ENCODE data around the gene SMTNL2. TPM values are rescaled to one million over a fixed set of nuclear protein-coding genes. Genes with fewer than 3 reads are reported as not detected.
A peak's percentile ranks its signal among the peaks of the same experiment; 100 is the strongest.

SMTNL2 gene
- total RNA-seq, 1 donor from 2014 or later, result 2.0 TPM

DNA sequence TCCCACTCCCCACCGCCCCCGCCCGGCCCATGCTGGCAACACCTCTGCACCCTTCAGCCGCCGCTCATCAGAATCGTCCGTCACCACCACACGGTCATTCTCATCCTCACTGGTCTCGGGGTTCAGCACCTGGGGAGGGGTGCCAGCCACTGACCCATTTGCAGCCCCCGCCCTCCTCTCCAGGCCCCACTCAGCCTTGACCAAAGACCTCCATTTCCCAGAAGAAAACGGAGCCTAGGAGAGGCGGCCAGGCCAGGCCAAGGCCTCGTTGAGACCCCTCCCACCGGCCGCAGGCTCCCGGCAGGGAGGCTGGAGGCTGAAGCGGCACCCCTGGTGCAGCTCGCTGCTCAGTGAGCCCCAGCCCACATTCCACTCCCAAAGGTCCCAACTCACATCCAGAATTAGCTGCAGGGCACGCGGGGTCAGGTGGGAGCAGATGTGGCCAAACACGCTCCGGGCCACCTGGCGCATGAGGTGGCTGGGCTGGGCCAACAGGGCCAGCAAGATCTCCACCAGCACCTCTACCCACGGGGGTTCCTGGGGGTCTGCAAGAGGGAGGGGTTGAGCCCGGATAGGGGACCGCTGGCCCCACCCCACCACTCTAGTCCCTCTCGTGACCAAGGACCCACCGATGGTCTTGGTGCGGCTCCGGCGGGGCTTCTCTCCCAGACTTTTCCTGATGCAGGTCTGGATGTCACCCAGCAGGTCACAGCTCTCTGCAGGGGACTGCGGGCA is 38.9 kb upstream of the SMTNL2 start:
- DNase-seq (ENCODE audit: low spot score), result no peak

DNA sequence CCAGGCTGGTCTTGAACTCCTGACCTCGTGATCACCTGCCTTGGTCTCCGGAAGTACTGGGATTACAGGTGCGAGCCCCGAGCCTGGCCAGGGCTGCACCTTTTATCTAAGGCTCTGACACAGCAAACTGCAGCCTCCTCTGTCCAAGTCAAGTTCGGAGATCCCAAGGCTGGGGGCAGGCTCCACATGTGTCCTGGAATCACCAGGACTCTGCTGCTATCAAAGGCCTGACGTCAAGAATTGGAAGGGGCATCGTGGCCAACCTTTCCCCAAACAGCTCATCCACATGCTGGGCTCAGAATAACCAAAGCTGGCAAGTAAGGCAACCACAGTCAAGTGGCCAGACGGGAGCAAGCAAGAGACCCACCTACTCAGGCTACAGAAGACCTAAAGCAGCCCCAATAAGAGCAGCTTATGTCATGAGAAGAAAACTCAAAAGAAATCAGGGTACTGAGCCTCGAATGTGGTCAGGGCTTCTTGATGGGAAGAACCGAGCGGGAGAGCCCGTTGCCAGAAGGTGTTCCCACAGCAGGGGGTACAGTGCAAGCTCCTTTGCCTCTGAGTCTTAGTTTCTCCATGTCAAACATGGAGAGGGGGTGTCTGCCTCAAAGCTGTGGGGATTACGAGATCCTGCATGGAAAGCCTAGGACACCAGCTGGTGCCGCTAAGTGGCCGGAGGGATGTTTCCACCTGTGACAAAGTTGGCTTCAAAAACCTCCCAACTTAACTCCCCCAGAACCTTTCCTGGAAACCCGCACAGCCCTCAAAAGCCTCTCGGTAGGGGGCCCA is 37.0 kb upstream of the SMTNL2 start:
- DNase-seq (ENCODE audit: low spot score), result no peak

DNA sequence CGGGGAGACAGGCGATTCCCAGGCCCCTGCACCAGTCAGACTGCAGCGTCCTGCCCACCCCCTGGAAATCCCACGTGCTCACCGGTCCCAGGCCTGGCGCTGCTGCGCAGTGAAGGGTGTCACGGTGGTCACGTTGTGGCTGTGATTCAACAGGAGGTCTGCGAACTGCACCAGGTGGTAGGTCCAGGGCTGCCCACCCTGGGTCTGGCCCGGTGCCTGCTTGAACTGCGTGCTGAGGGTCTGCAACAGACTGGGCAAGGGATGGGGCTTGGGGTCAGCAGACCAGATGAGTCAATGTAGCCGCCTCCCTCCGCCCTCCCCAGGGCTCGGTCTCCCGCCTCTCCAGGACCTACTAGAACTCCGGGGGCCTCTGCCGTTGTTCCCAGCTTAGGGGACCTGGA is 36.3 kb upstream of the SMTNL2 start:
- DNase-seq (ENCODE audit: low spot score), result no peak

DNA sequence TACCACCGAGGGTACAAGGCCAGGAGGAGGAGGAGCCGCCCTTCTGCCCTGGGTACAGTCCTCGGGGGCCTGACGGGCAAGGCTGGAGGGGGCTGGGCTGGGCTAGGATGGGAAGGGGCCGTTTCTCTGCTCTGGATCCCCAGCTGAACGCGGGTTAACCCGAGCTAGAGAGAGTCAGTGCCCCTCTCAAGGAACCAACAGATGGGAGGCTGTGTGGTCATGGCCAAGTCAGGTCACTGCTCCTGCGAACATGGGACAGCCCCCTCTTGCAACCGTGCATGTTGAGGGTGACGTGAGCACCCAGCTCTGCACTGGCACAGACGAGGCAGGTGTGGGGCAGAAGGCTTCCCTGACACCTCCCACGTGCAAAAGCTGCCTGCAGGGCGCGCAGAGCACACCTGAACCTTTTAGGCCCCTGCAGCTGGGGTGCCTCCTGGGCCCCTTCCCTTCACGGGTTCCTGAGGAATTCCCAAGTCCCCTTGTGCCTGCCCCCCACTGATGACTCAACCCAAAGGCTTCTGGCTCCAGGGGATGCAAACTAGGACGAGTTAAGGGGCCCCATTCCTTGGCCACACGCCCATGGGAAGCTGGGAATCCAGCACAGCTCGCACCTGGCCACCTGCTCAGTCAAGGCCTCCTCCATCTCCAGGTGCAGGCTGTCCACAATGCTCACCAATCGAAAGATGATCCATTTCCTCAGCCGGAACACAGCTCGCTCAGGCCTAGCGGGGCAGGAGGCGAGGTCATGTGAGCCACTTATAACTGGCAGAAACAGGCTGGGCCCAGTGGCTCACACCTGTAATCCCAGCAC is 35.4 kb upstream of the SMTNL2 start:
- no peak for DNase-seq (ENCODE audit: low spot score)

DNA sequence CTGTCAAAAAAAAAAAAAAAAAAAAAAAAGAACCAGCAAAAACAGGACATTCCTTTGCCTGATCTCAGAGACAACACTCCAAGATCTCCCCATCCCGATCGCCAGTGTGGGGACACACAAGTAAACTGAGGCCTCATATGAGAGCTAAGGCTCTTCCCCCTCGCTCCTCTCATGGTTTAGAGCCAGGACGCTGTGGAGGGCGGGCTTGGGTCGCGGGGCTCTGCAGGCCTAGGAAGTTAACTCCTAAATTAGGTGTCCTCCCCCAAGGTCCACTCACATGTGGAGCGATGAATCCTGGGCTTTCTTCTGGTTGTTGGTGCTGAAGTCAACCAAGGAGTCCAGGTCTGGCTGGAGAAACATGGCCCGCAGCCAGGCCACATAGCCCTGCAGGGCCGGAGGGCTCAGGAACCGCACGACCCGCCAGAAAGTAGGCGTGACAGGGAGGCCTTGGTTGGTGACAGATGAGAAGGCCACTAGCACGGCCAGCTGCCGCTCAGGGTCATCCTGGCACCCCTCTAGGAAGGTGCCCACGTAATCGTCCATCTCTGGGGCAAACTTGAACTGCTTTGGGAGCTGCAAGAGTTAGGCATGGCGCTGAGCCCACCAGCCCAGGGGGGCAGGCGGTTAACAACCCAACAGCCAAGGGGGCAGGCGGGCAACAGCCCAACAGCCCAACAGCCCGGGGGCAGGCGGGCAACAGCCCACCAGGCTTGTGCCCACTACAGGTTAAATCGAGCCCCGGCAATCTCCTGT is 34.4 kb upstream of the SMTNL2 start:
- DNase-seq (ENCODE audit: low spot score), result no peak

DNA sequence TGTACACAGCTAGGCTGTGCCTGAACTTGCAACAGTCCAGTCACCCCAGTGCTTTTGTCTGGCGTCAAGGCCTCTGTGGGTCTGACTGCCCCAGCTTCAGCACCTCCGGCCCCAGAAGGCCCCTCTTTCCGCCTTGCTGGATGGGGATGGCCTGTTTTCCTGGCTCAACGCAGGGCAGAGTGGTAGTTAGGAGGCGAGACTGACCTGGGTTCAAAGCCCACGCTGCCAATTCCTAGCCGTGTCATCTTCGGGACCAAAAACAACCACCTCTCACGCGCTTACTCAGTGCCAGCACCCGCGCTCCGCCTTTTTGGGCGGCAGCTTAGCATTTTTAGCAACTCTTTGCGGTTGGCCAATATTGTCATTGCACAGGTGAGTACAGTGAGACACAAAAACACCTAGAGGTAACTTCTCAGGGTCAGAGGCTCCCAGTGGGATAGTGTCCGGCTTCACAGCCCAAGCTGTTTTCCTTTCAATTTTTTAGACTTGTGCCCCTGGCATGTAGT is 33.7 kb upstream of the SMTNL2 start:
- DNase-seq (ENCODE audit: low spot score), result no peak

DNA sequence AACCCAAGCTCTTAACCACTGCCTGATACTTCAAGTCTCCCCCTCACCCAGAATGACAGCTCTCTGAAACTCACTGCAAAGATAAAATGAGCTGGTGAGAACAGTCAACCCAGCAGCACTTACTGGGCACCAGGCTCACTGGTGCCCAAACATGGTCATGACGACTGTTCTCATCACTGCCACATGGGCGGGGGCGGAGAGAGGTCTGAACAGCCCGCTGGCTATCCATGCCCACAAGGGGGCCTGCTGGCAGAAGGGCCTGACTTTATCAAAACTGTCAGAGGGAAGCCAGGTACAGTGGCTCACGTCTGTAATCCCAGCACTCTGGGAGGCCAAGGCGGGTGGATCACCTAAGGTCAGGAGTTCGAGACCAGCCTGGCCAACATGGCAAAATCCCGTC is 33.2 kb upstream of the SMTNL2 start:
- no peak for DNase-seq (ENCODE audit: low spot score)

DNA sequence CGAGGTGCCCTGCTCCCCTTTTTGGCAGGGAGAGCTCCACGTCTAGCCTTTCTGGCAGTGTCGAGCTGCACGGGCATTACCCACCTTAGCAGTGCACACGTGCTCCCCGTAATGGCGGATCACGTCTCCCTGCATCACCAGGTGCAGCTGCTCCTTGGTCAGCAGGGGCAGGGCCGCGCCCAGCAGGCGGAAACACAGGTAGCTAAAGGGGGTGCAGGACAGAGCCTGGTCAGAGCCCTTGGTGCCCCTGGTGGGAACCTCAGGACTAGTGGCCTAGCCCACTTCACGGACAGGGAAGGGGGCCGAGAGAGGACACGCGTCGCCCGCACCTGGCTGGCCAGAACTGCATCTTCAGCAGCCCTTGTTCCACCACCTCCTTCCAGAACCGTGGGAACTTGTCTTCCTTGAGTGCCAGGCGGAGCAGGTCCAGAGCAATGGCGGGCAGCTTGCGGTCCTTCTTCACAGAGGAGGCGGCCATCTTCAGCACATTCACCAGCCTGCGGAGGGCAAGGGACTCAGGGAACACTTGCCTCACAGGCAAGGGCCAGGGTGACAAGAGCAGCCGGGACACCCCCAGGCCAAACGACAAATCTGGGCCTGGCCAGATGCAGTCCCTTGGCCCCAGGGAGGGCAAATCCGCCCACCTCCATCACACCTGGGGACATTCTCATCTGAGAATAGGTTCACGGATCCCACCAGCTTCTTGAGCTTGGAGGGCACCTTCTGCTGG is 32.4 kb upstream of the SMTNL2 start:
- no peak for DNase-seq (ENCODE audit: low spot score)

DNA sequence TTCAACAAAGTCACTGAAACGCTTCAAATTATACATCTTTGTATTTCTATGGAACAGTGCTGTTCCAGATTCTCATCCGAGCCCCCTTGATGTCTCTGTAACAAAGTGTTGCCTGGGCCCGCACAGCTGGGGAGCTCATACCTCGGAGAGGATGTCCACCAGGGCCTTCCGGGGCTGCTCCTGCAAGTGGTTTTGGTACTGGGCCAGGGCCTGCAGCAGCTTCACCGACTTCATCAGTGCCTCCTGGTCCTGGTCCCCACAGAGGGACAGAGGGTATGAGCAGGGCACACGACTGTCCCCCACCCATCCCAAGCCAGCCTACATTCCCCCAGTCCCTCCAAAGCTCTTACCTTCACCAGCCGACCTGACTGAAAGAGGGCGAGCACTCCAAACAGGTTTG is 30.7 kb upstream of the SMTNL2 start:
- no peak for DNase-seq (ENCODE audit: low spot score)

DNA sequence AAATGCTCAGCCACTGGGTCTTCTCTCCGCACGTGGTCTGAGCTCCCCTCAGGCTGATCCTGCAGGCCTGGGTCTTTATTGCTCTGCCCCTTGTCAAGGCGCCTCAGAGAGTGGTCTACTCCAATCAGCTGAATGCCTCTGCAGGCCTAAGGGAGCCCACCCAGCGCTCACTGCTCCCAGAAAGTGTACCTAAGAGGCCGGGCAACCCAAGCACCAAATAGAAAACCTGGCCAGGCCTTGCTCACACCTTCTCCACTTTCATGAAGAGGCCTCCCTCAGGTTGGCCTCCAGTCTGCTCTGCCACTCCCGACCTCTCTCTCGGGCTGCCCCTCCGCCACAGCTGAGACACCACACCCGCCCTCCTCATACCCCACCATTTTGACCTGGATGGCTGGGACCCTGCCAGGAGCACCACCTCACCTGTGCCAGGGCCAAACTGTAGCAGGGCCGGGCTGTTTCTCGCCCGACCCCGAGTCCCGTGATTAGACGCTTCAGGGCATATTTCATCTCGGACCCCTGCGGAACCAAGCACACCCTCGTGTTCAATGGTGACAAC is 29.8 kb upstream of the SMTNL2 start:
- DNase-seq (ENCODE audit: low spot score), result no peak

DNA sequence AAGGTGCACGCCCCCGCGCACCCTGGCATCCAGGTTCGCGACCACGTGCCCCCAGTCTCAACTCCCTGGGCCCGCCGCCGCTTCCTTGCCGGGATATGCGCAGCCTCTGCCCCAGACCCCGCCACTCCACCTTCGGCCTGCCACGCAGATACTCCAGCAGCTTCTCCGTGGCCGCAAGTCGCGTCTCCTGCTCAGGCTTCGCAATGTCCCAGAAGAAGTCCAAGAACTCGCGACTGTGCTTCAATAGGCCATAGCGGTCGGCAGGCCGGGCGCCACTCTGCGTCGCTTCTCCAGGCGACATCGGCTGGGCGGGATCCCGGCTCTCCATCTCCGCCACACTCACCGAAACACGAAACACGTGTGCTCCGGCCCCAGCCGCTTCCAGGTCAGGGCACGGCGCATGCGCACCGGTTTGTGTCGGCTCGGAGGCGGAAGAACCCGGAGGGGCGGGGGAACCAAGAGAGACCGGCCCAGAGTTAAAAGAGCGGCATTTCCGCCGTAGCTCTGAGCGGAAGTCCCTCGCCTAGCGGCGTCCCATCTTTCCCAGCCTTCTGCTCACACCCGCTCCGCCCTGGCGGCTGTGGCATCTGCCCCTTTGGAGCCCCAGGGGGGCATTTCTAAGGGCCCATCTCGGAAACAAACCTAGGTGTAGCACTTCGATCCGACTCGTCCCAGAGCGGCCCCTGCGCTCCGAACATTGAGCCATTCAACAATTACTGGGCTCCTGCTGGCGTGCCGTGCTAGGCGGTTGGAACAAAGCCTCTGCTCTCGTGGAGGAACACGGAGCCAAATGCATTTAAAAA is 29.1 kb upstream of the SMTNL2 start, which contains the start of gene MYBBP1A:
MYBBP1A (minus strand) TSS at position 388 of the 803 bp plus-strand sequence; CDS start at position 328, 60 bp downstream.
- DNase-seq (ENCODE audit: low spot score), result peak; percentile 98

DNA sequence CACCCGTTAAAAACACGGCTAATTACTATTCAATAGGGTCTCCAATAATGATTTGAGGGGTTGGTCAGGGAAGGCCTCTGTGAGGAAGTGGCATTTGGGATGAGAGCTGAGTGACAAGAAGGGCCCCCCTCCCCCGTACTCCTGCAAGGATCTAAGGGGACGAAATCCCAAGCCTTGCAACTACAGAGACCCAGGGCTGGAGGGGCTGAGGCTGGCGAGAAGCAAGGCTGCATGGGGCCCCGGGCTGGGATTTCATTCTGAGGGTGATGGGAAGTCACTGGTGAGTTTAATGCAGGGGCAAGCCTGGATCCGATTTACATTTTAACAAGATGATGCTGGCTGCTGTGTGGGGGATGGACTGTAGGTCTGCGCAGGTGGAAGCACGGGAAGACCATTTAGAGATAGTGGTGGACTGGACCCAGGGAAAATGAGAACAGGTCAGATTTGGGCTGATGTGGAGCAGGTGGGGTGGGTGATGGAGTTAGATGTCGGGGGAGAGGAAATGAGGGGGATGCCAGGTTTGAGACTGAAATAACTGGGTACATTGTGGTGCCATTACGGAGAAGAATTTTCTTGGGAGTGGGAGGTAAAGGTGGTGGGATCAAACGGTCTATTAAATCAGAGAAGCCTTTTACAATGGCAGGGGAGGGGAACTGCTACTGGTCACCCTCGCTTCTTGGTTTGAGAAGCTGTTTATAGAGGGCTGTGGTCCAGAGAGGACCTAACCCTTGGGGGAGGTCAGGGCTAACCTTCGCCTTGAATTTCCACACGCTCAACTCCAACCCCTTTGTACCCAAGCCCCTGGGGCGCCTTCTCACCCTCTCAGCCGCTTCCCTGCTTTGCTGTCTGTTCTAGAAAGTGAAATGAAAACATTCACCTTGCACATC is 28.2 kb upstream of the SMTNL2 start:
- DNase-seq (ENCODE audit: low spot score), result no peak

DNA sequence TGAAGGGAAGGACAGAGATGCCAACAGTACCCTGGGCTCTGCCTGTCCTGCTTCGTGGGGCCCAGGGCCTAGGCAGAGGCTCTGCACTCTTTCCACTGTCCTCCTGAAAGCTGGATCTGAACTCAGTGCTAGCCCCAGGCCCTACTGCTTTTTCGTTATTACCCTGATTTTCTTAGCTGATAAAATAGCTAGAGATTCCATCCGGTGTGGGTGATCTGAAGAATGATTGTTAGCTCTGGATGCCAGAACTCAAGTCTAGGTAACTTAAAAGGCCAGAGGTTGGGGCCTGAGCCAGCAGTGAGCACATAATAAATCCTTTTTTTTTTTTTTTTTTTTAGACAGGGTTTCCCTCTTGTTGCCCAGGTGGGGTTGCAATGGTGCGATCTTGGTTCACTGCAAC is 27.3 kb upstream of the SMTNL2 start:
- DNase-seq (ENCODE audit: low spot score), result no peak

DNA sequence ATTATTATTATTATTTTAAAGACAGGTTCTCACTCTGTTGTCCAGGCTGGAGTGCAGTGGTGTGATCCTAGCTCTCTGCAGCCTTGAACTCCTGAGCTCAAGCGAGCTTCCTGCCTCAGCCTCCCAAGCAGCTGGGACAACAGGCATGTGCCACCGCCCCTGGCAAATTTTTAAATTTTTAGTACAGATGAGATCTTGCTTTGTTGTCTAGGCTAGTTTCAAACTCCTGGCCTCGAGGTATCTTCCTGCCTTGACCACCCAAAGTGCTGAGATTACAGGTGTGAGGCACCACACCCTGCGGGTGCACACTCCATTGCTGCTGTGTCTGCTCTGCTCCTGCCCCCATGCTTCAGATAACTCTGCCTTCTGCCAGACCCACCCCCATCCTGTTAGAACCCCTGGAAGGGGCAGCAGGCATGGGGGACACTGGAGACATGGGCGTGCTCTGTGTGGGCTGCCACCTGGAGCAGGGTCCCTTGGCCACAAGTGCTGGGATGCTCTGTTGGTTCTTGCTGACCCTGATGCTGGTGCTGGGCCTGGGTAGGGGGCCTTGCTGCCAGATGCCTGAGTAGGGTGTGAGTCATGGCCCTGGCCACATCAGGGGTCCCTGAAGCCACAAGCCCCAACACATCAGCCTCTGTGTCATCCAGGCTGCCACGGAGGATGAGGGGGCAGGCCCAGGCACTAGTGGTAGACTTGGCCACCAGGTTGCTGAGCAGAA is 26.5 kb upstream of the SMTNL2 start:
- no peak for DNase-seq (ENCODE audit: low spot score)

DNA sequence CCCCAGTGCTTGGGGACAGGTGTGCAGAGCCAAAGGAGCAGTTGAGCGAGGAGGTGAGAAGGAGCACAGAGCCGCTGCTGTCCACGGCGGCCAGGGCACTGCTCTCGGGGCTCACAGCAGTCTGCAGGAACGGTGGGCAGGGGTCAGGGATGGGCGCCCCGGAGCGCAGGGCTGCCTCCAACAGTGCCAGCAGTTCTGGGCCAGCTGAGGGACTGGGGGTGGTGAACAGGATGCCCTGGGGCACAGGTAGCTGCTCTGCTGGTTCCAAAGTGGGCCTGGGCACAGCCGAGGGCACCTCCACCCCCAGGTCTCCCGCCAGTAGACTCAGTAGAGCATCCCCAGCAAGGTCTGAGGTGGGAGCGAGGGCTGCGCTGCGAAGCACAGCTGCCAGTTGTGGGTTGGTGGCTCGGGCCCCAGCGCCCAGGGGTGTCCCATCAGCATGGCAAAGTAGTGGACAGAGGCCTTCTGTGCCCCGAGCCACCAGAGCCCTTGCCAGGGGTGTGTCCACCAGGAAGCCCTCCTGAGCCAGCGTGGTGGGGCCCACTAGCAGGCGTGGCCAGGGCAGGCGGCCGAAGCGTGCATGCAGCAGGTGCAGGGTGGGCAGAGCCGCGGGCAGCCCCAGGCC is 25.9 kb upstream of the SMTNL2 start:
- DNase-seq (ENCODE audit: low spot score), result no peak

DNA sequence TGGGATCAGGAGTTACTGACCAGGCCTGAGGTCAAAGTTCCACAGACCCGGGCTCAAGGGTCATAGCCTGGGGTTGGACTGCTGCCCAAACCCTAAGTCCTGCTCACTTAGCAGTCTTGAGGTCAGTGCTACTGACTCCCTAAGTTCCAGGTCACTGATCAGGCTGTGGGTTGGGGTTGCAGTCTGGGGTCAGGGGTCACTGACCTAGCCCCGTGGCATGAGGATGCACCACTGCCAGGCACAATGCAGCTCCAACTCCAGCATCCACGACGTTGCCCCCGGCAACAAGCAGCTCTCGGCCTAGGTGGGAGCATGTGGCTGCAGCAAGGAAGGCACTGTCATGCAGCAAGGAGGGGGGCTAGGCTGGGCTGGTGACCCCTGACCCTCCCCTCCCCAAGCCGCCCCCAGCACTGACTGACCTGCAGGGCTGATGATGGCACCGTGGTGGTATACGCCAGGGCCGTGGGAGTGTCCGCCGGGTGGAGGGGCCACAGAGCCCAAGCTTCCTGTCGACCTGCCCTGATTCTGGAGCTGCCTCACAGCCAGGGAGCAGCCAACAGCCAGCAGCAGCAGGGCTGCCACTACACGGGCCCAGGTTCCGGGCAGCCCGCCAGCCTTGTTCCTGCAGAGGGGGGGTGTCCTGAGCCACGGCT is 25.1 kb upstream of the SMTNL2 start:
- DNase-seq (ENCODE audit: low spot score), result no peak

DNA sequence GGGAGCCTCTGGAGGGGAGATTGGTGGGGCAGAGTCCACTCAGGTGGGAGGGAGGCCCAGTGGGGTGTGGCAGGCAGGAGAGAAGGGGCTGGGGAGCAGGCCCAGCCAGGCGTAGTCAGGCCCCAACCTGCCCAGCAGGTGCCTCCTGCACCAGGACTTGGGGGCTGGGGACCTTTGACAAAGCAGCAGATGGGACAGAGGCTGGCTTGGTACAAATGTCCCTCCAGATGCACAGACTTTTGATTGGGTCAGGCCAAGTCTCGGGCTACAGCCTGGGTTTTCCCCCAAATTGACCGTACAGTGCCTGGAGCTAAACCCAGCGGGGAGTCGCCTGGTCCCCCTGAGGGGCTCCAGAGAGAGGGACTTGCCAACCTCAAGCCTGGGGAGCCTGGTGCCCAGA is 24.4 kb upstream of the SMTNL2 start:
- no peak for DNase-seq (ENCODE audit: low spot score)
